ENCODE measurements around the gene PDCD5. TPM values are rescaled to one million over a fixed set of nuclear protein-coding genes. Genes with fewer than 3 reads are reported as not detected.

PDCD5 gene
- total RNA-seq, 1 experiment from 2014 or later = 255 TPM

DNA sequence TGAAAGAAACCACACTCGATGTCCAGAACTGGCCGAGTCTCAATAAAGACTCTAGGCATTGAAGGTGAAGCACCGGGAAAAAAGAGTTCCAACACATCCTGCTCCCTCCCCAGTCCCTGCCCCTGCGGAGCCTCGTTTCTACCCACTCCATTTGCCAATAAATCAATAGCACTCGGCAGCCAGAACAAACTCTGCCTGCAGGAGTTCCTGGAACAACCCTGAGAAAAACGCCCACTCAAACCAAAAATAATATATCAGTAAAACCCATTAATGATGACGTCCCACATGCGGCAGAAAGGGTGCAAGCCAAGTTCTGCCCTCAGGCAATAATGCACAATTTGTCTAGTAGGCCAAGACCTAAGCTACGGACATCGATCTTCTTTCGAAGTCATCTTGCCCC is 41.0 kb downstream of the PDCD5 start:
- intact Hi-C loops (cut with micrococcal nuclease; ENCODE audit: unreplicated experiment) = no loop called here

GRCh38 chr19:32624410-32624809 is 43.4 kb downstream of the PDCD5 start:
- Histone ChIP-seq H3K4me1 (ENCODE audit: insufficient read depth, low read length, poor library complexity, severe bottlenecking) (no peaks in the 10 kb centered on the region), H3K36me3 (ENCODE audit: insufficient read depth, low read length, poor library complexity, severe bottlenecking) (peaks cover under 1% of the 10 kb centered on the region), H3K27me3 (replicated peaks; ENCODE audit: insufficient read depth, low read depth, low read length, poor library complexity) (no peaks in the 10 kb centered on the region), H3K9me3 (ENCODE audit: low read depth, low read length, poor library complexity, severe bottlenecking) (no peaks in the 10 kb centered on the region), H3K4me3 (ENCODE audit: low read depth, low read length, poor library complexity, severe bottlenecking) (no peak overlapping the region), H3K27ac (ENCODE audit: low read depth, low read length, poor library complexity, severe bottlenecking) (no peak overlapping the region)
- BruUV-seq (replicated peaks) = no TSS peak
- TF ChIP-seq, protein P1, sequence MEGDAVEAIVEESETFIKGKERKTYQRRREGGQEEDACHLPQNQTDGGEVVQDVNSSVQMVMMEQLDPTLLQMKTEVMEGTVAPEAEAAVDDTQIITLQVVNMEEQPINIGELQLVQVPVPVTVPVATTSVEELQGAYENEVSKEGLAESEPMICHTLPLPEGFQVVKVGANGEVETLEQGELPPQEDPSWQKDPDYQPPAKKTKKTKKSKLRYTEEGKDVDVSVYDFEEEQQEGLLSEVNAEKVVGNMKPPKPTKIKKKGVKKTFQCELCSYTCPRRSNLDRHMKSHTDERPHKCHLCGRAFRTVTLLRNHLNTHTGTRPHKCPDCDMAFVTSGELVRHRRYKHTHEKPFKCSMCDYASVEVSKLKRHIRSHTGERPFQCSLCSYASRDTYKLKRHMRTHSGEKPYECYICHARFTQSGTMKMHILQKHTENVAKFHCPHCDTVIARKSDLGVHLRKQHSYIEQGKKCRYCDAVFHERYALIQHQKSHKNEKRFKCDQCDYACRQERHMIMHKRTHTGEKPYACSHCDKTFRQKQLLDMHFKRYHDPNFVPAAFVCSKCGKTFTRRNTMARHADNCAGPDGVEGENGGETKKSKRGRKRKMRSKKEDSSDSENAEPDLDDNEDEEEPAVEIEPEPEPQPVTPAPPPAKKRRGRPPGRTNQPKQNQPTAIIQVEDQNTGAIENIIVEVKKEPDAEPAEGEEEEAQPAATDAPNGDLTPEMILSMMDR (conservative IDR thresholded peaks at IDR 0.05; ENCODE audit: low read depth, low read length) = no peak
- no peak for TF ChIP-seq EZH2 (IDR thresholded peaks at IDR 0.05; ENCODE audit: borderline replicate concordance, low read depth, low read length, poor library complexity, severe bottlenecking)
- CTCF ChIA-PET = interaction anchor here (0.7 kb wide), 1 partner anchor 503 kb away, joined by 7 read pairs; no protein-coding TSS in a partner anchor
- DNase-seq (ENCODE audit: low spot score) = no peak
- intact Hi-C loops (cut with micrococcal nuclease; ENCODE audit: unreplicated experiment) = no loop called here
- POLR2A ChIA-PET (ENCODE audit: low non-redundant PET) = no interaction called here

More for the DNA sequence above, 41.0 kb downstream of the PDCD5 start:
- H3K4me1 ChIP-seq (ENCODE audit: insufficient read depth, low read length, poor library complexity, severe bottlenecking) = no peaks in the 10 kb centered on the region
- no TSS peak for BruUV-seq (replicated peaks)
- ChIA-PET CTCF (no interaction called here), POLR2A (ENCODE audit: low non-redundant PET) (no interaction called here)
- no peak for TF ChIP-seq EZH2 (IDR thresholded peaks at IDR 0.05; ENCODE audit: borderline replicate concordance, low read depth, low read length, poor library complexity, severe bottlenecking)
- TF ChIP-seq, protein P1 (conservative IDR thresholded peaks at IDR 0.05; ENCODE audit: low read depth, low read length) = no peak
- peaks cover 5% of the 10 kb centered on the region for H3K36me3 ChIP-seq (ENCODE audit: insufficient read depth, low read length, poor library complexity, severe bottlenecking)
- no peak for DNase-seq (ENCODE audit: low spot score)
- no peak overlapping the region for H3K27ac ChIP-seq (ENCODE audit: low read depth, low read length, poor library complexity, severe bottlenecking)
- H3K4me3 ChIP-seq (ENCODE audit: low read depth, low read length, poor library complexity, severe bottlenecking) = no peak overlapping the region
- H3K27me3 ChIP-seq (replicated peaks; ENCODE audit: insufficient read depth, low read depth, low read length, poor library complexity) = no peaks in the 10 kb centered on the region
- H3K9me3 ChIP-seq (ENCODE audit: low read depth, low read length, poor library complexity, severe bottlenecking) = no peaks in the 10 kb centered on the region

- Histone ChIP-seq H3K27me3 (replicated peaks; ENCODE audit: insufficient read depth, low read depth, low read length, poor library complexity) (no peaks in the 10 kb centered on the region), H3K9me3 (ENCODE audit: low read depth, low read length, poor library complexity, severe bottlenecking) (no peaks in the 10 kb centered on the region), H3K4me3 (ENCODE audit: low read depth, low read length, poor library complexity, severe bottlenecking) (no peak overlapping the region), H3K4me1 (ENCODE audit: insufficient read depth, low read length, poor library complexity, severe bottlenecking) (no peaks in the 10 kb centered on the region), H3K27ac (ENCODE audit: low read depth, low read length, poor library complexity, severe bottlenecking) (no peak overlapping the region), H3K36me3 (ENCODE audit: insufficient read depth, low read length, poor library complexity, severe bottlenecking) (no peaks in the 10 kb centered on the region)
- no peak for DNase-seq (ENCODE audit: low spot score)
- POLR2A ChIA-PET (ENCODE audit: low non-redundant PET) = no interaction called here
- no peak for TF ChIP-seq EZH2 (IDR thresholded peaks at IDR 0.05; ENCODE audit: borderline replicate concordance, low read depth, low read length, poor library complexity, severe bottlenecking)
- TF ChIP-seq, protein P1 (conservative IDR thresholded peaks at IDR 0.05; ENCODE audit: low read depth, low read length) = no peak
- no TSS peak for BruUV-seq (replicated peaks)
- intact Hi-C loops (cut with micrococcal nuclease; ENCODE audit: unreplicated experiment) = no loop called here
- CTCF ChIA-PET = no interaction called here
Observed at GRCh38 chr19:32626969-32627368, 46.0 kb downstream of the PDCD5 start.

Data from A673 (cell line).